PC-9 (cell line): ENCODE measurements around the gene AKAP6.

Source experiments
- EZH2 ChIP-seq: fragments of 200-600 bp; sonication (generic); IDR thresholded peaks from 2 replicates; pipeline ENCODE4 v1.8.0; 2017; ENCODE audit warnings: antibody characterized with exemption, low read depth
- TF ChIP-seq, protein P1 (sequence below): fragments of 200-600 bp; sonication (generic); conservative IDR thresholded peaks from 2 replicates; pipeline ENCODE4 v1.6.1; 2017; ENCODE audit warnings: mixed run types, antibody characterized with exemption, mild to moderate bottlenecking, moderate library complexity

DNA sequence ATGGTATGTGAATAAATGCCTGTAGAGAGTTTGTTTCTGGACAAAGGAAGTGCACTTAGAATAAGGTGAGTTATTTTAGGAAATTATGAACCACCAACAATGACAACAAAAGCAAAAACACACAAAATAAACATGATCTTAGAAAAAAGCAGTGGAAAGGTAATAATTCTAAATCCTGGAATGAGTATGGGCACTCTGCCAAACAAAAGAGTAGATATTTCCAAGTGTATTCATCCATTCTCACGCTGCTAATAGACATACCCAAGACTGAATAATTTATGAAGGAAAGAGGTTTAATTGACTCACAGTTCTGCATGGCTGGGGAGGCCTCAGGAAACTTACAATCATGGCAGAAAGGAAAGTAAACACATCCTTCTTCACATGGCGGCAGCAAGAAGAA, 340.3 kb downstream of the AKAP6 start:
- TF ChIP-seq, protein P1, sequence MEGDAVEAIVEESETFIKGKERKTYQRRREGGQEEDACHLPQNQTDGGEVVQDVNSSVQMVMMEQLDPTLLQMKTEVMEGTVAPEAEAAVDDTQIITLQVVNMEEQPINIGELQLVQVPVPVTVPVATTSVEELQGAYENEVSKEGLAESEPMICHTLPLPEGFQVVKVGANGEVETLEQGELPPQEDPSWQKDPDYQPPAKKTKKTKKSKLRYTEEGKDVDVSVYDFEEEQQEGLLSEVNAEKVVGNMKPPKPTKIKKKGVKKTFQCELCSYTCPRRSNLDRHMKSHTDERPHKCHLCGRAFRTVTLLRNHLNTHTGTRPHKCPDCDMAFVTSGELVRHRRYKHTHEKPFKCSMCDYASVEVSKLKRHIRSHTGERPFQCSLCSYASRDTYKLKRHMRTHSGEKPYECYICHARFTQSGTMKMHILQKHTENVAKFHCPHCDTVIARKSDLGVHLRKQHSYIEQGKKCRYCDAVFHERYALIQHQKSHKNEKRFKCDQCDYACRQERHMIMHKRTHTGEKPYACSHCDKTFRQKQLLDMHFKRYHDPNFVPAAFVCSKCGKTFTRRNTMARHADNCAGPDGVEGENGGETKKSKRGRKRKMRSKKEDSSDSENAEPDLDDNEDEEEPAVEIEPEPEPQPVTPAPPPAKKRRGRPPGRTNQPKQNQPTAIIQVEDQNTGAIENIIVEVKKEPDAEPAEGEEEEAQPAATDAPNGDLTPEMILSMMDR = no peak
- no peak for TF ChIP-seq EZH2
